Mucosa of stomach (tissue), 1 donor: ENCODE results near the gene ZBTB17.
A peak's percentile ranks its signal among the peaks of the same experiment; 100 is the strongest.
"Not testable (repeated sequence)": the region's sequence is repeated elsewhere in the genome, so short reads cannot be mapped to it uniquely, and the experiment has no call there.

ENCODE experiments used
- H3K27me3 ChIP-seq: one replicate; pipeline ENCODE4 v1.7.0; 2013; ENCODE audit warnings: mild to moderate bottlenecking, low read length; ENCODE audit not compliant: control insufficient read depth, insufficient read depth
- H3K36me3 ChIP-seq: one replicate; pipeline ENCODE4 v1.7.0; 2013; ENCODE audit warnings: low read length; ENCODE audit not compliant: control insufficient read depth, insufficient read depth
- H3K4me1 ChIP-seq: one replicate; pipeline ENCODE4 v1.7.0; 2013; ENCODE audit warnings: mild to moderate bottlenecking, low read length; ENCODE audit not compliant: control insufficient read depth, insufficient read depth
- H3K4me3 ChIP-seq: one replicate; pipeline ENCODE4 v1.7.0; 2013; ENCODE audit warnings: low read length
- H3K9ac ChIP-seq: one replicate; pipeline ENCODE4 v1.7.0; 2013; ENCODE audit warnings: mild to moderate bottlenecking, low read length, moderate library complexity
- H3K9me3 ChIP-seq: one replicate; pipeline ENCODE4 v1.7.0; 2013; ENCODE audit warnings: mild to moderate bottlenecking, low read length, moderate library complexity; ENCODE audit not compliant: control insufficient read depth
- donor health status: Pancreatic carcinoma.

ZBTB17 gene

GRCh38 chr1:15975805-15976680 lies at the start of gene ZBTB17:
ZBTB17 (minus strand) TSS chr1:15976101; CDS start chr1:15948495, 27,606 bp downstream.
- peak within 1 kb of the TSS; percentile 54 for H3K4me3 ChIP-seq
- H3K36me3 ChIP-seq = no peaks in the 10 kb centered on the region
- H3K27me3 ChIP-seq = no peaks in the 10 kb centered on the region
- peak within 1 kb of the TSS; percentile 62 for H3K9ac ChIP-seq
- peaks cover 12% of the 10 kb centered on the region for H3K4me1 ChIP-seq
- no peaks in the 10 kb centered on the region for H3K9me3 ChIP-seq

GRCh38 chr1:16023050-16023653 lies 47.3 kb upstream of the ZBTB17 start:
- Histone ChIP-seq H3K27me3 (peaks cover 24% of the 10 kb centered on the region), H3K9ac (no peak overlapping the region), H3K36me3 (no peaks in the 10 kb centered on the region), H3K4me1 (peaks cover 11% of the 10 kb centered on the region), H3K4me3 (no peak overlapping the region), H3K9me3 (no peaks in the 10 kb centered on the region)

- no peak overlapping the region for H3K4me3 ChIP-seq
- peaks cover 19% of the 10 kb centered on the region for H3K4me1 ChIP-seq
- no peaks in the 10 kb centered on the region for H3K9me3 ChIP-seq
- H3K27me3 ChIP-seq = peaks cover 19% of the 10 kb centered on the region
- H3K9ac ChIP-seq = no peak overlapping the region
- no peaks in the 10 kb centered on the region for H3K36me3 ChIP-seq
Observed at GRCh38 chr1:16022393-16022792, 46.5 kb upstream of the ZBTB17 start.

- Histone ChIP-seq H3K27me3 (peaks cover 12% of the 10 kb centered on the region), H3K9me3 (no peaks in the 10 kb centered on the region), H3K36me3 (no peaks in the 10 kb centered on the region), H3K4me3 (no peak within 1 kb of the TSS), H3K4me1 (peaks cover 14% of the 10 kb centered on the region), H3K9ac (no peak within 1 kb of the TSS)
Observed at GRCh38 chr1:16021681-16022080, 45.8 kb upstream of the ZBTB17 start, which contains the start of gene CLCNKA. CLCNKA (plus strand) TSS chr1:16022036; CDS start chr1:16022620, 584 bp downstream.

GRCh38 chr1:16020878-16021277 lies 45.0 kb upstream of the ZBTB17 start:
- Histone ChIP-seq H3K4me1 (peaks cover 13% of the 10 kb centered on the region), H3K27me3 (peaks cover 11% of the 10 kb centered on the region)
- H3K36me3 ChIP-seq, H3K9me3 ChIP-seq, H3K4me3 ChIP-seq, H3K9ac ChIP-seq: not testable (repeated sequence)

- Histone ChIP-seq H3K4me1 (peaks cover 13% of the 10 kb centered on the region), H3K27me3 (peaks cover 11% of the 10 kb centered on the region), H3K9ac (no peak overlapping the region), H3K36me3 (no peaks in the 10 kb centered on the region), H3K9me3 (no peaks in the 10 kb centered on the region), H3K4me3 (no peak overlapping the region)
Observed at GRCh38 chr1:16020325-16020724, 44.4 kb upstream of the ZBTB17 start.

GRCh38 chr1:16019644-16020277 lies 43.9 kb upstream of the ZBTB17 start:
- no peak overlapping the region for H3K4me3 ChIP-seq
- H3K36me3 ChIP-seq = no peaks in the 10 kb centered on the region
- peaks cover 13% of the 10 kb centered on the region for H3K4me1 ChIP-seq
- H3K9me3 ChIP-seq = no peaks in the 10 kb centered on the region
- H3K9ac ChIP-seq = no peak overlapping the region
- H3K27me3 ChIP-seq = peaks cover 11% of the 10 kb centered on the region

- no peaks in the 10 kb centered on the region for H3K36me3 ChIP-seq
- no peaks in the 10 kb centered on the region for H3K9me3 ChIP-seq
- peaks cover 11% of the 10 kb centered on the region for H3K27me3 ChIP-seq
- peaks cover 13% of the 10 kb centered on the region for H3K4me1 ChIP-seq
- H3K4me3 ChIP-seq = no peak overlapping the region
- H3K9ac ChIP-seq = no peak overlapping the region
Observed at GRCh38 chr1:16018749-16019643, 43.1 kb upstream of the ZBTB17 start.

GRCh38 chr1:16018308-16018707 lies 42.4 kb upstream of the ZBTB17 start:
- Histone ChIP-seq H3K4me1 (peaks cover 17% of the 10 kb centered on the region), H3K4me3 (no peak overlapping the region), H3K36me3 (no peaks in the 10 kb centered on the region), H3K27me3 (peaks cover 11% of the 10 kb centered on the region), H3K9me3 (no peaks in the 10 kb centered on the region), H3K9ac (no peak overlapping the region)

- H3K9me3 ChIP-seq = no peaks in the 10 kb centered on the region
- H3K4me1 ChIP-seq = peaks cover 24% of the 10 kb centered on the region
- peaks cover 11% of the 10 kb centered on the region for H3K27me3 ChIP-seq
- H3K36me3 ChIP-seq = no peaks in the 10 kb centered on the region
- H3K4me3 ChIP-seq = no peak within 1 kb of the TSS
- no peak within 1 kb of the TSS for H3K9ac ChIP-seq
Observed at GRCh38 chr1:16017461-16018303, 41.8 kb upstream of the ZBTB17 start, which contains the start of gene HSPB7. HSPB7 (minus strand) TSS chr1:16018043; CDS start chr1:16017963, 80 bp downstream.

GRCh38 chr1:16017076-16017460 lies 41.2 kb upstream of the ZBTB17 start:
- Histone ChIP-seq H3K4me3 (no peak overlapping the region), H3K27me3 (peaks cover 12% of the 10 kb centered on the region), H3K36me3 (no peaks in the 10 kb centered on the region), H3K9me3 (no peaks in the 10 kb centered on the region), H3K9ac (no peak overlapping the region), H3K4me1 (peaks cover 29% of the 10 kb centered on the region)
